Superior temporal gyrus (tissue), 1 donor: ENCODE results near the gene RAD51B.
"Not testable (repeated sequence)": the region's sequence is repeated elsewhere in the genome, so short reads cannot be mapped to it uniquely, and the experiment has no call there.

Experiments
- DNase-seq: peaks from one replicate; pipeline ENCODE4 v3.0.0-alpha.2; 2016; ENCODE audit errors: extremely low spot score

The RAD51B gene

GRCh38 chr14:67943947-67944346 lies 124.4 kb downstream of the RAD51B start:
- DNase-seq = peak; percentile 90

GRCh38 chr14:67944605-67945004 lies 125.0 kb downstream of the RAD51B start:
- no peak for DNase-seq

GRCh38 chr14:67949771-67950170 lies 130.2 kb downstream of the RAD51B start:
- DNase-seq = no peak

- DNase-seq = no peak
These were observed 130.8 kb downstream of the RAD51B start for GRCh38 chr14:67950386-67950785.

GRCh38 chr14:67951529-67952135 lies 132.1 kb downstream of the RAD51B start:
- no peak for DNase-seq

GRCh38 chr14:67952381-67952780 lies 132.8 kb downstream of the RAD51B start:
- no peak for DNase-seq

GRCh38 chr14:67952786-67953185 lies 133.2 kb downstream of the RAD51B start:
- no peak for DNase-seq

GRCh38 chr14:67955261-67955660 lies 135.7 kb downstream of the RAD51B start:
- DNase-seq = no peak

GRCh38 chr14:67957946-67958345 lies 138.4 kb downstream of the RAD51B start:
- no peak for DNase-seq

- no peak for DNase-seq
These were observed 142.1 kb downstream of the RAD51B start for GRCh38 chr14:67961676-67962075.

- DNase-seq = no peak
These were observed 142.7 kb downstream of the RAD51B start for GRCh38 chr14:67962215-67962644.

- no peak for DNase-seq
These were observed 144.0 kb downstream of the RAD51B start for GRCh38 chr14:67963545-67963944.

GRCh38 chr14:67963960-67964812 lies 144.6 kb downstream of the RAD51B start:
- no peak for DNase-seq

GRCh38 chr14:67965696-67966095 lies 146.1 kb downstream of the RAD51B start:
- no peak for DNase-seq

- DNase-seq = no peak
These were observed 147.6 kb downstream of the RAD51B start for GRCh38 chr14:67967206-67967605.

- DNase-seq = not testable (repeated sequence)
These were observed 148.4 kb downstream of the RAD51B start for GRCh38 chr14:67967970-67968369.

GRCh38 chr14:67970923-67971322 lies 151.3 kb downstream of the RAD51B start:
- DNase-seq = no peak

- no peak for DNase-seq
These were observed 152.3 kb downstream of the RAD51B start for GRCh38 chr14:67971627-67972625.

- no peak for DNase-seq
These were observed 153.9 kb downstream of the RAD51B start for GRCh38 chr14:67973436-67973835.

GRCh38 chr14:67975470-67975869 lies 155.9 kb downstream of the RAD51B start:
- no peak for DNase-seq

- no peak for DNase-seq
These were observed 158.0 kb downstream of the RAD51B start for GRCh38 chr14:67977434-67978034.

- no peak for DNase-seq
These were observed 159.2 kb downstream of the RAD51B start for GRCh38 chr14:67978749-67979148.
